Measurements from ENCODE around the gene CYP26B1. TPM values are rescaled to one million over a fixed set of nuclear protein-coding genes. Genes with fewer than 3 reads are reported as not detected.

Gene CYP26B1
- total RNA-seq, 1 experiment from 2014 or later, result 0.20 TPM

DNA sequence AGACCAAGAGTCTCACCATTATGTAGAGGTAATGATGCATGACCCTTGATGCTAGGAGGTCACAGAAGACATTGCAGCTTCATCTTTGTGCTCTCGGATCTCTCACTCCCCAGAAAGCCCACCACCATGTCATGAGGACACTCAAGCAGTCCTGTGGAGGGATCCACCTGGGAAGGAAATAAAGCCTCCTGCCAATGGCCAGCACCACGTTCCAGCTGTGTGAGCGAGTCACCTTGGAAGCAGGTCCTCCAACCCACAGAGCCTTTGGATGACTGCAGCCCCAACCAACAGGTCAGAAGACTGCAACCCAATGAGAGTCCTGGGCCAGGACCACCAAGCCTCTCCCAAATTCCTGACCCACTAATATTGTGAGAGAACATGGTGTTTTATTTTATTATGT, 38.4 kb downstream of the CYP26B1 start:
- H3K14ac ChIP-seq (ENCODE audit: insufficient read depth, low read length), result no peak overlapping the region
- H3K27me3 ChIP-seq (ENCODE audit: insufficient read depth, low read length), result no peaks in the 10 kb centered on the region
- H2BK12ac ChIP-seq (ENCODE audit: insufficient read length, low read depth, low read length), result no peak overlapping the region
- no peak overlapping the region for H3K18ac ChIP-seq (ENCODE audit: insufficient read length, low read depth, low read length)
- no peak overlapping the region for H2BK5ac ChIP-seq (ENCODE audit: insufficient read length, low read length)
- no peaks in the 10 kb centered on the region for H4K20me1 ChIP-seq (ENCODE audit: control insufficient read depth, insufficient read depth, insufficient read length)
- no CpG with 5 or more reads among the region's 3 CpGs for WGBS (ENCODE audit: extremely low coverage, insufficient read length, low lambda C conversion rate)
- no peak overlapping the region for H3K23ac ChIP-seq (ENCODE audit: insufficient read length, low read depth, low read length)
- Mint-ChIP-seq H3K4me1 (peaks cover 0 to 12% of the 10 kb centered on the region in 2 experiments; a peak in 2 of 4 replicates), H3K27ac (no peak overlapping the region; a peak in 1 of 7 replicates), H3K27me3 (ENCODE audit: low read depth) (peaks cover 2% of the 10 kb centered on the region), H3K4me3 (no peak overlapping the region), H3K36me3 (ENCODE audit: insufficient read depth in 1 of 3, low read depth in 3 of 3) (peaks cover 2 to 14% (median 2%) of the 10 kb centered on the region in 3 experiments; a peak in 4 of 7 replicates), H3K9me3 (peaks cover 8 to 12% of the 10 kb centered on the region in 2 experiments; a peak in 4 of 5 replicates)
- H2BK15ac ChIP-seq (ENCODE audit: low read depth, low read length), result no peak overlapping the region
- H4K91ac ChIP-seq (ENCODE audit: insufficient read length, low read depth, low read length), result no peak overlapping the region
- no peaks in the 10 kb centered on the region for H3K79me1 ChIP-seq (ENCODE audit: insufficient read depth, low read depth, low read length, poor library complexity, severe bottlenecking)
- H3K4ac ChIP-seq (ENCODE audit: low read depth, low read length), result no peak overlapping the region
- H3K9ac ChIP-seq (ENCODE audit: extremely low read depth, insufficient read length, low read length), result no peak overlapping the region
- no peak overlapping the region for H4K8ac ChIP-seq (replicated peaks; ENCODE audit: insufficient read length, low read depth, low read length)
- no peak overlapping the region for H3T11ph ChIP-seq (ENCODE audit: low read length)
- no peak overlapping the region for H3K27ac ChIP-seq (ENCODE audit: insufficient read length, low read depth, low read length)
- H3K79me2 ChIP-seq (ENCODE audit: insufficient read depth, low read length), result no peaks in the 10 kb centered on the region
- no peaks in the 10 kb centered on the region for H3K4me1 ChIP-seq (ENCODE audit: insufficient read depth, low read length)
- H2BK120ac ChIP-seq (ENCODE audit: low read depth, low read length, poor library complexity, severe bottlenecking), result no peak overlapping the region
- no peak for DNase-seq
- TF ChIP-seq, protein P1, sequence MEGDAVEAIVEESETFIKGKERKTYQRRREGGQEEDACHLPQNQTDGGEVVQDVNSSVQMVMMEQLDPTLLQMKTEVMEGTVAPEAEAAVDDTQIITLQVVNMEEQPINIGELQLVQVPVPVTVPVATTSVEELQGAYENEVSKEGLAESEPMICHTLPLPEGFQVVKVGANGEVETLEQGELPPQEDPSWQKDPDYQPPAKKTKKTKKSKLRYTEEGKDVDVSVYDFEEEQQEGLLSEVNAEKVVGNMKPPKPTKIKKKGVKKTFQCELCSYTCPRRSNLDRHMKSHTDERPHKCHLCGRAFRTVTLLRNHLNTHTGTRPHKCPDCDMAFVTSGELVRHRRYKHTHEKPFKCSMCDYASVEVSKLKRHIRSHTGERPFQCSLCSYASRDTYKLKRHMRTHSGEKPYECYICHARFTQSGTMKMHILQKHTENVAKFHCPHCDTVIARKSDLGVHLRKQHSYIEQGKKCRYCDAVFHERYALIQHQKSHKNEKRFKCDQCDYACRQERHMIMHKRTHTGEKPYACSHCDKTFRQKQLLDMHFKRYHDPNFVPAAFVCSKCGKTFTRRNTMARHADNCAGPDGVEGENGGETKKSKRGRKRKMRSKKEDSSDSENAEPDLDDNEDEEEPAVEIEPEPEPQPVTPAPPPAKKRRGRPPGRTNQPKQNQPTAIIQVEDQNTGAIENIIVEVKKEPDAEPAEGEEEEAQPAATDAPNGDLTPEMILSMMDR (conservative IDR thresholded peaks at IDR 0.05), result no peak
- H3K9me3 ChIP-seq (ENCODE audit: control insufficient read depth, low read depth, low read length), result no peaks in the 10 kb centered on the region
- H3K56ac ChIP-seq (ENCODE audit: insufficient read length, low read depth, low read length), result no peak overlapping the region
- H3K4me2 ChIP-seq (ENCODE audit: insufficient read depth, insufficient read length, low read length), result no peak overlapping the region
- H3K23me2 ChIP-seq (ENCODE audit: insufficient read length, low read depth, low read length, poor library complexity, severe bottlenecking), result no peaks in the 10 kb centered on the region
- no peak overlapping the region for H2BK20ac ChIP-seq (ENCODE audit: low read depth, low read length, poor library complexity, severe bottlenecking)
- no peak overlapping the region for H4K5ac ChIP-seq (ENCODE audit: insufficient read length, low read depth, low read length)
- no peak overlapping the region for H2AK5ac ChIP-seq (ENCODE audit: insufficient read length, low read length)
- H2AFZ ChIP-seq (ENCODE audit: low read length), result no peak overlapping the region
